ENCODE measurements around the gene ALCAM.
"Not testable (repeated sequence)": the region's sequence is repeated elsewhere in the genome, so short reads cannot be mapped to it uniquely, and the experiment has no call there.

ALCAM gene

DNA sequence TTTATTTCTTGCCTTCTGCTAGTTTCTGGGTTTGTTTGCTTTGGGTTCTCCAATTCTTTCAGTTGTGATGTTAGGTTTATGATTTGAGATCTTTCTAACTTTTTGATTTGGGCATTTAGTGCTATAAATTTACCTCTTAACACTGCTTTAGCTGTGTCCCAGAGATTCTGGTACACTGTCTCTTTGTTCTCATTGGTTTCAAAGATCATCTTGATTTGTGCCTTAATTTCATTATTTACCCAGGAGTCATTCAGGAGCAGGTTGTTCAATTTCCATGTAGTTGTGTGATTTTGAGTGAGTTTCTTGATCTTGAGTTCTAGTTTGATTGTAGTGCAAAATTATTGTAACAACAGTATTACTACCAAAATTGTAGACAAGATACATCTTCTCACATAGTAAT lies 25.9 kb downstream of the ALCAM start:
- DNase-seq (ENCODE audit: low spot score), result not testable (repeated sequence)

DNA sequence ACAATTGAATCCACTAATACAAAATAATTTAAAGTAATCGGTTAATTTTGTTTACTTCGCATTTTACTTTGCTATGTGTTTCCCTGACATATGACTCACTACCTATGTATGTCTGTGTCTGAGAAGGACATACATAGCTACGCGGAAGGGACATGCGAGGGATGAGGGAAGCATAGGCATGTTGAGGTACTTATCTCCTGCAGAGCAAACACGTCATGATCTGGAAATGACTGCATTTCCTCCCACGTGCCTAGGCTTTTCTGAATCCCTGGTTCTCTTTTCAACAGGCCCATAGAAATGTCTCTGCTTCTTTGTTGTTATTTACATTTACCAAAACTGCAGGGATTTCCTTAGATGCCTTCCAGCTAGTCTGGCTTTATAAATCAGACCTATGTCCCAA lies 27.5 kb downstream of the ALCAM start:
- DNase-seq (ENCODE audit: low spot score), result no peak

DNA sequence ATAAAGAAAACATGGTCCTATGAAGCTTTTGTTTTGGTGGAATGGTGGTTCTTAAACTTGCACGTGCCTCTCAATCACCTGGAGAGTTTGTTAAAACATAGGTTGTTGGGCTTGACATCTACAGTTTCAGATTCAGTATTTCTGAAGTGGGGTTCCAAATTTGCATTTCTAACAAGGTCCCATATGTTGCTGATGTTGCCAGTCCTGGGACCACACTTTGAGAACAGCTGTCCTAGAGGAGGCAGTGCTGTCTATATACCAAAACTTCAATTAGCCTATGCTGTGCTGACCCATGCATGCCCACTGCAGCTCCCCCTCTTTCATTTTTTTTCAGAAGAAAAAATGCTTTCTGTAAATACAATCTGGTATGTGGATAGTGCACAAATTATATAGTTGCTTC lies 31.3 kb downstream of the ALCAM start:
- no peak for DNase-seq (ENCODE audit: low spot score)

DNA sequence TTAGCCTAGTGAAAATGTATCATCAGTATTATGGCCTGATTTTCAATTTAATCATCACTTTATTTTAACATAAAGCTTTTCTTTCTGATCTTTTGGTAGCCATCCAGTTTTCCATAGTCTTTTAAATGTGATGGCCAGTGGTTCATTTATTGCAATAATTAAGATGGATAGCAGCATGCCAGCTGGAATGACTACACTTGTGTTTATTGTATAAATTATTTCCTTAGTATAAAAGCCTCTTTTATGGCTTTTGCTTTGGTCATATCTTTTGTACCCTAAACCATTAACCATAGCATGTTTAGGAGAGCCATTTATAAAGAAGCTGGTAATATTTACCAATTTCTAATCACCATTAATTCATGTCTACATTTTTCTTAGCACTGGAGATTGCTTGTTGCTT lies 31.7 kb downstream of the ALCAM start:
- no peak for DNase-seq (ENCODE audit: low spot score)

DNA sequence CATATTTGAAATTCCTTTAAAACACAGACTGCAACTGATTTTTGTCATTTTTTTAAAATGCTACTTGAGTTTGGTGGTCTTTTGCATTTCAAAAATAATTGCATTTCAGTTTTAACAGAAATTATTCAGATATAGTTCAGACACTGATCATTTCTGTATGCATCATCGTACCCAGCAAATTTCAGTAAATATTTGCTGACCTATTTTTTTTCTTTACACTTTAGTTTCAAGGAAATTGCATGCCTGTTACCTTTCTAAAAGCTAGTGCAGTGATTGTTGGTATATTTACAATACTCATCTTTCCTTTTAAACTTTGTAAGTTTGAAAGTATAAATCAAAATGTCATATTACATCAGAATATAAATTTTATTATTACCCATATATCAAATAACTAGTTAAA lies 32.4 kb downstream of the ALCAM start:
- no peak for DNase-seq (ENCODE audit: low spot score)

DNA sequence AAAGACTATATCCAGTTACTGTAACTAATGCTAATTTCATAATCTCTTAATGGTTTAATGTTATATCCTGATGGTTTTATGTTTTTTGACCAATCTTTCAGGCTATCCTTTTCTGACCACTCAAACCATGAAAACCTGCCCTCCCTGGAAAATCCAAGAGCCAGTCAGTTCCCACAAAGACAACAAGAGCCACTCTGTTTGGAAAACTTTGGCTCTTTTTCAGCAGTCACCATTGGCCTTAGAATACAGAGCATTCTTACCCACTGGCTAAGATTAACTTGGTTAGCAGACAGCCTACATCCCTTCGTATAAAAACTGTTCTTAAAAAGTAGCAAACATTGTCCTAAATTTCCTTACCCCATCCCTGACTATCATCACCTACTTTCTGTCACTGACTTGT lies 32.9 kb downstream of the ALCAM start:
- no peak for DNase-seq (ENCODE audit: low spot score)

DNA sequence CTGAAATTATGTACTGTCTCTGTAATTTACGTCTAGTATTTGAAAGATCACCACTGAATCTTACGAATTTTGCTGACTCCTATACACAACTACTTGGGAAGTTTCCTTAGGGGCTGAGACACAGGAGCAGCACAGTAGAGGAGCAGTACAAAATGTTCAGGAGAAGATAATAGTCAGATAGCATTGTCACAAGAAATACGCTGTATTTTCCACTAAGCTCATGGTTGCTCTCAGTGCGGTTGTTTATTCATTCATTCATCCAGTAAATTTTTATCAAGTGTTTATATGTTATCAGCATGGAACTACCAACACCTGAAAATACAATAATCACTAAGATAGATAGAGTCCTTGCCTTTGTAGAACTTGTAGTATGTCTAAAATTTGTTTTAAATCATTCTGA lies 34.5 kb downstream of the ALCAM start:
- no peak for DNase-seq (ENCODE audit: low spot score)

DNA sequence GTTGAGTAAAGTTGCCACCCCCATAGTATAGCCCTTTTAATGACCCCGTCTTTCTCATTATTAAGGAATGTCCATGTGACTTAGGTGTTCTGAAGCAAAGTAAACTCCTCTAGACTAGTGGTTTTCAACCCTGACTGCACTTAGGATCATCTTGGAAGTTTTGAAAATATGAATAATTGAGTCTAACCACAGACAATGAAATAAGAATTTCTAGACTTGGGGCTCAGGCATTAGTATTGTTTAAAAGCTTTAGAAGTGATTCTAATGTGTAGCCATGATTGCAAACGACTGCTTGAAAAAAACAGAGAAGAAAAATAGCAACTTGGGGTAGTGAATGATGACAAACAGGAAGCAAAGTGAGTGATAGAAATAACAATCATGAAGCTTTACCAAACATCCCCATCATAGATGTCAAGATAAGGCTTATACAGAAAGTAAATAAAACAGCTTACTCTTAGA lies 35.0 kb downstream of the ALCAM start:
- DNase-seq (ENCODE audit: low spot score), result no peak

DNA sequence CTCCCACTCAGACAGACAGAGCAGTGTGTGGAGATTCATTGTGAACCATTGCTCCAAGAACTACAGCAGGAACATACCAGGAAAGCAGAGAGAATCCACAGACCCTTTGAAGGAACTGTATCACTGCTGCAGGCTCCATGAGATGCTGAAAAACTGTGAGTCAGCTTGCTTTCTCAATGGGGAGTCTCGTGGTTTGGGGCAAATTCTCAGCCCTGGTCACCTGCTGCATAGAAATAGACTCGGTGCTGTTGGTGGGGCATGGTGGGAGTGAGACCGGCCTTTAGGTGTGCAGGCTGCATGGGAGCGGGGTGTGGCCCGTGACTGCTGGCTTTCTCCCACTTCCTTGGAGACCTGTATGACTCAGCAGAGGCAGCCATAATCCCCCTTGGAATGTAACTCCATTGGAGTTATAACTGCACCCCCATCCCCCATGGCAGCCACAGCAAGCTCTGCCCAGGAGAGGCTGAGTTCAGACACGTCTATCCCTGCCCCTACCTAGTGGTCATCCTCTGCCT lies 35.6 kb downstream of the ALCAM start:
- no peak for DNase-seq (ENCODE audit: low spot score)

DNA sequence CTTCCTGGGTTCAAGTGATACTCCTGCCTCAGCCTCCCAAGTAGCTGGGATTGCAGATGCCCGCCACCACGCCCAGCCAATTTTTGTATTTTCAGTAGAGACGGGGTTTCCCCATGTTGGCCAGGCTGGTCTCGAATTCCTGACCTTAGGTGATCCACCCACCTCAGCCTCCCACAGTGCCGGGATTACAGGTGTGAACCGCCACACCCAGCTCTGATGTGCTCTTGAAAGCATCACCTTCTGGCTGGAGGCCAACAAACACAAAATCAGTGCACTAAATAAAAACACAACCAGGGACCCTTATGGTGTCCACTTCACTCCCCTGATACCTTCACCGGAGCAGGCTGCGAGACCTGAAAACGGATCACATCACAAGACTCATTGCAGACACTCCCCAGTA lies 36.3 kb downstream of the ALCAM start:
- DNase-seq (ENCODE audit: low spot score), result not testable (repeated sequence)

DNA sequence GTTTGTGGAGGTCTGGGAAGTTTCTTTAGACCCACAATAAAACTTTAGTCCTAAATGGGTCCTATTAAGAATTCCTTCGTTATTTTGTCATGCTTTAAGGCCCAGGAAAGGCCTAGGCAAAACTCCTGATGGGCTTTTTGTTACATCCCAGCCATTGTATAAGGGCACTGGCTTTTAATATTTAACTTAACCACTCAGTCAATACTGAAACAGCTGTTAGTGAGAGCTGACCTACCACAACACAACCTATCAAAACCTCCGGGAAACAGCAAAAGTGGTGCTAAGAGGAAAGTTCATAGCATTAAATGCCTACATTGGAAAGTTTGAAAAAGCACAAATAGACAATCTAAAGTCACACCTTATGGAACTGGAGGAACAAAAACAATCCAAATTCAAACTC lies 39.6 kb downstream of the ALCAM start:
- no peak for DNase-seq (ENCODE audit: low spot score)

DNA sequence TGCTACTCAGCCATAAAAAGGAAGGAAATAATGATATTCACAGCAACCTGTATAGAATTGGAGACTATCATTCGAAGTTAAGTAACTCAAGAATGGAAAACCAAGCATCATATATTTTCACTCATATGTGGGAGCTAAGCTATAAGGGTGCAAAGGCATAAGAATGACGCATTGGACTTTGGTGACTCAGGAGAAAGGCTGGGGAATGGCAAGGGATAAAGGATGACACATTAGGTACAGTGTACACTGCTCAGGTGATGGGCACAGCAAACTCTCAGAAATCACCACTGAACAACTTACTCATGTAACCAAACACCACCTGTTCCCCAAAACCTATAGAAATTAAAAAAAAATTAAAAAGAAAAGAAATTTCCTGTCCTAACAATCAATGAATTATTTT lies 42.7 kb downstream of the ALCAM start:
- DNase-seq (ENCODE audit: low spot score), result no peak

DNA sequence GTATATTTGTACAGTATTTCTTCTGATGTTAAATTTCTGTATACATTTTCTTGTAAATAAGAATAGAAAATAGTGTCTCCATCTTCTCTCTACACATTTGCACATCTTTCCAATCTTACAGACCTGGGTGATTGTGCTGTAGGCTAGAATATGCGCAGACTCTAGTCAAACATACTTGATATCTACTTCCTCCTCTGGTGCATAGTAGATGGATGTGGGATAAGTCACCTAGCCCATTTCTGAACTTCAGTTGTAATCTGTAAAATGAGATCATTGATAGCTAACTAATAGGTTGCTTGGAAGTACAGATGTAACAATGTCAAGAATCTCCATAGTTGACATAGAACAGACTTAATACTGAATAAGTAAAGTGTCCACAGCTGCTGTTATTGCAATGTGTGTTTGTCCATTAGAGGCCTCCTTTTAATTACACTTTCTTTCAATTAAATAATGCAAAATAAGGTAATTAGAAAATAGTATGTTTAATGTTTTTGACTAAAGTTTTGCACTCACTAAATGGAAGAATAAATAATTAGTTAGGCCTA lies 46.7 kb downstream of the ALCAM start:
- no peak for DNase-seq (ENCODE audit: low spot score)

DNA sequence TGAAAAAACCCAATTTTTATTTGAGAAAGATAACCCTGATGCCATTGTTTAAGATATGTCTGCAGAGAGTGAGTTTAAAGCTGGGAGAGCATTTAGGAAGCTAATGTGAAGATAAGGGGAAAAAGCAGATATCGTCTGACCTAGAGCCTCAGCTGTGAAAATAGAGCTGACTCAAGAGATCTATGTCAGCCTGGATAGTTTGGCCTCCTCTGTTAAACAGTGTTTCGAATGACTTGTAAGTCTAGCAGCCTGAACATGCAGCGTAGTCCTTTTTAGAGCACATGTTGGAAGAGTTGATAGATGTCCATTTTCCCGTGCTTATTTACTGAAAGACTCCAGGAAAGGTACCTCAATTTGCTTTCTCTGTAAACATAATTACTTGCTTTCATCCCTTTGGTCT lies 48.1 kb downstream of the ALCAM start:
- DNase-seq (ENCODE audit: low spot score), result no peak

DNA sequence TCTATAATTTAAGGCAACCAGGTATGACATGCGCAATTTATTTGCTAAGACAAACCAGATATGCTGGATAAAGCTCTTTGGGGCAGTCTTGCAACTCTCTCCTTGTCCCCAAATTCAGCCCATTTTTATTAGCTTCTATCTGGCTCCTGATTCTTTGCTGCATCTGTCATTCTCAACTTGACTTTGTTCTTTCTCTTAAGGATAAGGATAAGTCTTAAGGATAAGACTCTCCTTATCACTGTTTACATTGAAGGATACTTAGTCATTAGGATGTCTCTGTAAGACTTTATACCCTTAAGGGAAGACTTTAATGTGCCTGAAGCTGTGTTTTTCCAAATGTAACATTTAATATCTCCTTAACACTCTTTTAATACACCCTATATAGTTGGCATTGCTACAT lies 49.2 kb downstream of the ALCAM start:
- no peak for DNase-seq (ENCODE audit: low spot score)

DNA sequence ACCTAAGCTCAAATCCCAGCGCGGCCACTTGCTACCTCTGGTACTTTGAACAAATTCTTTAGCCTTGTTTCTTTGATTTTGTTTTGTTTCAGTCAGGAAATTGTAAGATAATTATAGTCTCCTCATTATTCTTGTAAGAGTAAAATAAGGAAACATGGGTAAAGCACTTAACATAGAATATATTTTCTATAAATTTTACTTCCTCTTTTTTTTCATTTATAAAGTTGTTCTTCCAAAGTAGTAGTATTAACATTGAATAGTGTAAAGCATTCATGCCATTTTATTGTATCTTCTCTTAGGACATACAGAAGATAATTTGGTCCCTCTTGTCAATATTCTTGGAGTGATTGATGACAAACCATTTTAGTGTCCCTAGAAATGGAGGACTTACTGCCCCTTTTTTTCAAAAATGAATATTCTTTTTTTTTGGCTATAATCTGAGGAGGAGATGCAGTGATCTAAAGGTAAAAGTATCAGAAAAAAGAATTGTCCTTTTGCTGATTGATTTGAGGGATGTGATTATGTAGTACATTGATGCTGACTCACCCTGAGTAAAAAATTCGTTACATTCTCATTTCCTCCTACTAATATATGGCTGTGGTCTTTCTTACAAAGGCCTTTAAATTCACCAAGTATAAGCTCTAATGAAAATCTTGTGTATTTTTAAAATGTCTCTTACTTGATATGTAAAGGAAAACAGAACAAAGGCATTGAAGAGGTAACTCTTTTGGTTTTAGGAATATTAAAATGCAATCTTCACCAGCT lies 51.0 kb downstream of the ALCAM start:
- no peak for DNase-seq (ENCODE audit: low spot score)

DNA sequence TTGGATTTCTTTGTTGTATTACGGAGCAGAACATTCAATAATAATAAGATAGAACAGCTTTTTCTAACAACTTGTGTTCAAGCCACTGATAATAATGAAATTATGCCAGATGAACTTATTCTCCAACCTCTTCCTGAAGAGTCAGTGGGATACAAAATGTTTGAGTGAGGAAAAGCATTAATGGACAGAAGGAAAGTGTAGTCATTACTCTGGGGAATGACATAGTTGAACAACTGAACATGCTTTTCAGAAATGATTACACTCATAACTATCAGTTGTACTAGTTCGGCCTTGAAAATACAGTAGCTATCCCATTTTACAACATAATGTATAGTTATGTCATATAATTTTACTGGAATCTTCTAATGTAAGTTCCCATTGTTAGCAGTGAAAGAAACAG lies 55.9 kb downstream of the ALCAM start:
- no peak for DNase-seq (ENCODE audit: low spot score)

DNA sequence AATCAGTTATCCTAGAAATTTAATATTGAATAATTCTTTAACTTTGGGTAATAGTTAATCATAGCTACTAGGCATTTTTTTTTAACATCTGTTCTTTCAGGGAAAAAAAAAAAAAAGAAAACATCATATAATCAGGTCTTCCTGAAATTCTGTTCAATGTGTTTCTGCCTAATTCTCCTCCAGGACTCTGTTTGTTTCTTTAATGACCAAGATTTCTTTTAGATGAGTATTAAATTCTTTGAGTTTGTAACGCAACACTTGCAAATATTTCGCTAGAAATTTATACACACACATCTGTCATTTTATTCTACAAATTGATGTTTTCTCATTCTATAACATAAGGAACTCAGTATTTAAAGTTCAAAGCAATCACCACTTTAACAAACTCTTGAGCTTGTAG lies 56.7 kb downstream of the ALCAM start:
- DNase-seq (ENCODE audit: low spot score), result no peak

DNA sequence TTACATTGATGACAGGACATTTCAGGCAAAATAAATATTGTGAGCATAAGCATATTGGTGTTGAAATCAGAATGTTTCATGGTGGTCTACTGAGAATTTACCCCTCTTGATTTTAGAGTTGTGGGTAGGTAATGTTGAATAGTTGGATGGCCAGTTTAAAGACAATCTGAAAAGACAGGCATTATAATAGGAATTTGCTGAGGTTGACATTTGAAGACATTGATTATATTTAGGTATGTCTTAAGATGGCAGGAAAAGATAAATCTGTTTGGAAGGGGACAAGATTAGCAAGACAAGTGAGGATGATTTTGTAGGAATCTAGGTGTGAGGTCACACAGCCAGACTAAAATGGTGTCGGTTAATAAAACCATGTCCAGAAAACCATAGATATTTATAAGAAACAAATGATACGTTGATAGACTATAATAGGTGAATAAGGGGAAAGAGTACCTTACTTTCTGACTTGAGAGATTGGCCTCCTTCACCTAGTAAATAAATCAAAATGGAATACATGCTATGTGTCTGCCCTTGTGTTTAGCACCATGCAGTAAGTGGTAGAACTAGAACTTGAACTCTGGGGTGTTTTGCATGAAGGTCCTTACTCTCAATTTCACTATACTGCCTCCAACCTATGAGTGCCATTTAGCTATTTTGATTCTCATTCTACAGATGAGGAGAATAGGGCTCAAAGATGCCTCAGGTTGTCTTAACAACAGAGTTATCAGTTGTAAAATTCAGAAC lies 57.9 kb downstream of the ALCAM start:
- no peak for DNase-seq (ENCODE audit: low spot score)

DNA sequence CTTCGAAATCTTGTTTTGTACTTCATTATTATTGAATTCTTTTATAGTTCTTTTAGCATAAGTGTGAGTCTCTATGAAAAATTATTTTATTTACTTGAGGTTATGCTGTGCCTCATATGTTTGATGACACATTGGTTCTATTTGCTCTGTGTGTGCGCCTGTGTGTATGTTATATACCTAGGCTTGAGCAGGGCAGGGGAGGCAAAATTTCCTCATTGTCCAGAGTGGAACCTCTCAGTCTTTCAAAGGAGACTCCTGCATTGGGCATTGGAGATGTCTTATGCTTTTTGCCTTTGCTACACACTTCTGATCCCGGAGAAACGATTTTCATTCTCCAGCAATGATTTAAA lies 58.4 kb downstream of the ALCAM start:
- no peak for DNase-seq (ENCODE audit: low spot score)

DNA sequence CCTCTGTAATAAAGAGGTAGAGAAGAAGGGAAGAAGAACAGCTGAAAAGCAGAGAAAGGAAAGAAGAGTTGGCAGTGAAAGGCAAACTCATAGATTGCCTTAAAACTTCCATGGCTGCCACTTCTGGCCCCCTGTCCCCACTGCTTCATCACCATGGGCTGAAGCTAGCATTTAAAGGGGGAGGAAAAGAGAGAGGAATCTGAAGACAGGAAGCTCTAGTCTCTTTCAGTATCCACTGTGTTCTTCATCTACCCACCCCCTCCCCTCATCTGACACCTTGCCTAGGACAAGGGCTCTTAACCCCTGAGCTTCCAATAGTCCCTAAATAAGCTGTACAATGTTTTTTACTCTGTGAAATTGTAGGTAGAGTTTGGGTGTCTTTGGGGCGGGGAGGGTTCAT lies 60.6 kb downstream of the ALCAM start:
- no peak for DNase-seq (ENCODE audit: low spot score)

DNA sequence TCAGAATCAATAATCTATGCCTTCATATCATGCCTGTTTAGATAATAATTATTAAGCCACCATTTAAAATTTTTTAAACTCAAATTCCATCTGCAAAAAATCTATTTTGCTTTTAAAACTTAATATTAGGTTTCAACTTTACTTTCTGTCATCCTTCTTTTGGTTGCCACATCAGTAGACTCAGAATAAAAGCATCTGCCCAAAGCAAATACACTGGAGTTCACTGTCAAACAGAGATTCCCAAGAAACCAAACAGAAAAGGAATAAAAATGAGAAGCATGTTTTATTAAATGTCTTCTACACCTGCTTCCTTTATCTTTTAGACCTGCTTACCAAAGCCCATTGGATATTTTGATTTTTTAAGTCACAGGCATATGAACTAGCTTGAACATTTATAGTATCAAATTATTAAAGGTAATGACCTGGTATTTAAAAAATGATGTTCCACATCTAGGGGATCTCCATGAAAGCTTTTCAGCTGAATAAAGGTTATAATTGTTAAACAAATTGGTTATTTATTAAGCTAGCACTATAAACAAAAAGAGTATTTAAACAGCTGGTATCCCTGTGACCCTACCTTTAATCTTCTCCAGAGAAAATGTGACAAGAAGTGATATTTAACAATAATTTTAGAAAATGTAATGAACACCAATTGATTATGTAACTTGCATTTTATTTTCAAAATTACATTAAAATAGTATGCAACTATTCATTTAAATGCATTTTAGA lies 62.5 kb downstream of the ALCAM start:
- DNase-seq (ENCODE audit: low spot score), result peak; percentile 7

DNA sequence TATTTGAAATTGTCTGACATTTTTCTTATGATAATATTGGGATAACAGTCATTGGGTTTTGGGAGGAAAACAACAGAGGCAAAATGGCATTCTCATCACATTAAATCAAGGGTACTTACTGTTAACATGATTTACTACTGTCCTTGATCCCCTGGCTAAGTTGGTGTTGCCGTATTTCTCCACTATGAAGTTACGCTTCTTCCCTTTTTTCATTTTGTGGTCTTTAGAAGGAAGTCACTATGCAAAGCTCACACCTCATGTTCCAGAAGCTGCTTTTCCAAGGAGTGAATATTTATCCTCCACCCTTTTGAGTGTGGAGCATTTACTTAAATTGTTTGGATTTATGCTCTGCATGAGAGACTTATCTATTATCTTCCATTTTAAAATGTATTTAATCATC lies 63.7 kb downstream of the ALCAM start:
- no peak for DNase-seq (ENCODE audit: low spot score)
